ENCODE measurements around the gene HSD17B13.
"Not testable (repeated sequence)": the region's sequence is repeated elsewhere in the genome, so short reads cannot be mapped to it uniquely, and the experiment has no call there.

Gene HSD17B13, protein sequence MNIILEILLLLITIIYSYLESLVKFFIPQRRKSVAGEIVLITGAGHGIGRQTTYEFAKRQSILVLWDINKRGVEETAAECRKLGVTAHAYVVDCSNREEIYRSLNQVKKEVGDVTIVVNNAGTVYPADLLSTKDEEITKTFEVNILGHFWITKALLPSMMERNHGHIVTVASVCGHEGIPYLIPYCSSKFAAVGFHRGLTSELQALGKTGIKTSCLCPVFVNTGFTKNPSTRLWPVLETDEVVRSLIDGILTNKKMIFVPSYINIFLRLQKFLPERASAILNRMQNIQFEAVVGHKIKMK

DNA sequence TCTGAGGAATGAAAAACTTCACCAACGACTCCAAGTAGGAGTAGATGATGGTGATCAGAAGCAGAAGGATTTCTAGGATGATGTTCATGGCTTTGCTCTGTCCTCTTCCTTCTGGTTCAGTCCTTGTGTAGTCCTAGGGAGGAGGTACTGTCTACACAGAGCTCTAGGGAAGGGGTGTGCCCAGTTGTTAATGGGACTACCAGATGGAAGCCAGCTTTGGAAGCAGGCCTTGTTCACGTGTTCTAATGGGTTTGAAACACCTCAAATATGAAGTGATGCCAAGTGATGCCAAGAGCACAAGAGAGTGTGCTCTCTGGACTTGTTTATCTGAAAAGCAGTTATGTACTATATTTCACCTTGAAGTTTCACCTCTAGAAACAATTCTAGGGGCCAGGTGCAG is at the start of gene HSD17B13:
Gene HSD17B13 (minus strand): TSS at position 129 of the 400 bp plus-strand sequence. CDS start 41 bp downstream, at position 88.
- no peak for DNase-seq

DNA sequence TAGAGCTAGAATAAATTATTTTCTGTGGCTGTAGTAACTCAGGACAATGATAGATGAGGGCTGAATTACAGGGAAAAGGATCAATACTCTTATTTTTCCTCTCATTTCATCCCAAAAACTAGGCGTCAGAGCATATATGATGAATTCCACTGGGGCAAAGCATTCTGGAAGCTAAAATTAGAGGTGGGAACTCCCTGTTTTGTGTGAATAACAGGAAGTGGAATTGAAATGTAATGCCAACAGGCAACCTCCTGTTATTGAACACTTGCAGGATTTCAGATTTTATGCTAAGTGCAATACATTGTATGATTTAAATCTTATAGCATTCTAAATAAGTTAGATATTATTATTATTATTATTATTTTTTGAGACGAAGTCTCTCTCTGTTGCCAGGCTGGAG is 47.4 kb upstream of the HSD17B13 start:
- no peak for DNase-seq

DNA sequence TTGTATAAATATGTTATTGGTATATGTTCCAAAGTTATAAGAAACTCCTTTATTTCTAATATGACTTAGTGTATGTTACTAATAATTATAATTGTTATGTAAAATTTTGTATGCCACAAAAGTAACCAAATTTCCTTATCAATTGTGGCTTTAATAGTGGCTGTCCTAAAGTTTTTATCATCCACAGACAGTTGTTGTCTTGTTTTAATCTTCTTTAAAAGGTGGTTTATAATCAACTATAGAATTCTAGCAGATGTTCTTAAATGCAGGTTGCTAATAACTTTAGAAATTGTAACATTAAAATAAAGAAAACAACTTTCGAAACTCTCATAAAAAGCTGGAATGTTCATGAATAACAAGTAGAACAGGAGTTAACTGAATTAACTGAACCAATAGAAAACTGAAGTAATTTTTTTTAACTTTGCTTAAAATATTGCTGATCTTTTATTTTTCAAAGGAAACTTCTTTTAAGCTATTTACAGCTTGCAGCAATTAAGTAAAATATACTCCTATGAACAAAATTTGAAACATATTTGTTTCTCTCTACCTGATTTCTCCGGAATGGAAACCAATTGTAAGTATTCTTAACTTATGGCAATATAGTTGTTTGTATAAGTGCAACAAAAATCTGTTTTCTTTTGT is 44.0 kb upstream of the HSD17B13 start:
- no peak for DNase-seq

DNA sequence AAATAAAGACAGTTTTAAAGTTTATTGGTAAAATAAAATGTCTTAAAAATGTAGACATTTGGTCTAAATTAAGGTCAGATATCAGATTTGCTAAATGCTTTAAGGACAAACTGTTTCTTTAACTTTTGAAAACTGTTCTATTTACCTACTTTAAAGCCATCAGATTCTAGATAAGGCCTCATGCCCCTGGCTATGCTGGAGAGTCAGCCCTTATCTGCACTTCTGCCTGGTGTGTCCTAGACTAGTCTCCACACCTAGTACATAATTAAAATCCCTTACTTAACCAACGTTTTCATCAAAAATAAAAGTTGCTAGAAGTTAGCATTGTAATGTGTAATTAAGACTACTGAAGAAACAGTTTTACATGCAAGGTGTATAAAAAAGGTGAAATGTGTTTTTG is 42.7 kb upstream of the HSD17B13 start:
- DNase-seq: no peak

DNA sequence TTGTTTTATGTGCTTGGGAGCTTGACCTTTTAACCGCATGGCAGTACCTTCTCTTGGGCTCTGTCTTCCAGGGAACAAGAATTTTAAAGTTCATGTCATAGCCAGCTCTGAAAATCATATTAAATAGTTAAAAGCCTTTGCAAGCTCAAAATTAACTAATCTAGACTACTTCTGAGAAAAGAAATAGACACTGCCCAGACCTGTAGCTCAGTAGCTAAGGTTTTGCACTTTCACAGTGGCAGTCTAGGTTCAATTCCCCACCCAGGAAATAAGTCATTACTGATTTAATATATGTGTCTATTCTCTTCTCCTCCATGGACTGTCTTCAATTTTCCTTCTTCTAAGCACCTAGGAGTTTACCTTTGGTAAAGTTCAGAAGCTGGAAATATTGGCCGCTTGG is 40.9 kb upstream of the HSD17B13 start:
- DNase-seq: no peak

DNA sequence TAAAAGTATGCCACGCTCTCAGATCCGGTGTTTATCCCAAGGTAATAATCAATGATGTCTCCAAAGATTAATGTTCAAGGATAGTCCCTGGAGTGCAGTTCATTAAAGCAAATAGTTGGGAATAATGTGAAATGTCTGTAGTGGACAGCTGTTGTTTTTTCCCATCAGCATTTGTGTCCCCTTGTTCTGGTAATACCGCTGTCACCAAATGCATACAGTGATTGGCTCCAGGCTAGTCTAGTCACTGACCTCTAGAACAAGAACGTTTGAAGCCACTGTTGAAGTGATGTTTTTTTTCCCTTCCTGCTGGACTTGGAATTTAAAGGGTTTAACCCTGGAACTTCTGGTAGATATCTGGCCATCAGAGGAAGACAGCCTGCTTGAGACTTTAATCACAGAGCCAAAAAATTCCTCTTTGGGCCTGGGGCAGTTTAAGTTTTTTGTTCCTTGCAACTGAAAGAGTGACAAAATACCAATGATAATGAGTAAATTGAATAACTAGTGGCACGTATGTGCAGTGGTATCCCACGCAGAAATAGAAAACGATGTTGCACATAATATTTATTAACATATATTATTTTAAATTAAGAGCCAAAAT is 37.8 kb upstream of the HSD17B13 start:
- no peak for DNase-seq

DNA sequence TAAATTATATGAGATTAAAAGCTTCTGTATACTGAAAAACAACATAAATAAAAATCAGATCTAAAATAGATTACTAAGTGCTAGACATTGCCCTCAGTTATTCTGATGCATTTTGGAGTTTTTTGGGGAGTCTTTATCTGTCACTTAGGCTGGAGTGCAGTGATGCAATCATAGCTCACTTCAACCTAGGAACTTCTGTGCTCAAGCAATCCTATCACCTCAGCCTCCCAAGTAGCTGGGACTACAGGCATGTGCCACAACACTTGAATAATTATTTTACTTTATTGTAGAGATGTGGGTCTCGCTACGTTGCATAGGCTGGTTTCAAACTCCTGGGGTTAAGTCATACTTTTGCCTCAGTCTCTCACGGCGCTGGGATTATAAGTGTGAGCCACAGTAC is 36.6 kb upstream of the HSD17B13 start:
- no peak for DNase-seq

DNA sequence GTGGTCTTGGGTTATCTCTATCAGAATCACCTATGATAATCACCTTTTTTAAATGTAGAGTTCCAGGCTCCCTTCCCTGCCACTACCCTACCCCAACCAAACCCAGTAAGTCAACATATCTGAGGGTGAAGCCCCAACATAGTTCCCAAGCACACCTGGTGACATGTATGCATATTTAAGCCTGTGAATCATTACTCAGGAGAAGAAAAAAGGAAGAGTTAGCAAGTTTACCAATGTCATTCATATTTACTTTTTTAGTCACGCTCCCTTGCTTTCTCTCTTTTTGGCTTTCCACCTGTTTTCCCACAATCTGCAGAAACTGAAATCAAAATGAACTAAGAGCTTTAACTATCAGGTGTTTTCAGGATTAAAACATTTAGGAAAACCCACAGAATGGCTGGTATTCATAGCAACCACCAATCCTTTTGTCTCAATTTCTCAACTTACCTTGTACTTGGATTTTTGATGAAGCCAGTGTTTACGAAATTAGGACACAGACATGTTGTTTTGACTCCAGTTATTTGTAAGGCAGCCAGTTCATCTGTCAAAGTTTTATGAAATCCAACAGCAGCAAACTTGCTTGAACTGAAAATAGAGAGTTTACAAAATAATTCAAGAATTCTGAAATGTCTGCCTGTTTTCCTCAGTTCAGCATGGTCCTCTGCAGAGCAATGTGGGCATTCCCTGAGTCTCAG is 34.3 kb upstream of the HSD17B13 start:
- no peak for DNase-seq

DNA sequence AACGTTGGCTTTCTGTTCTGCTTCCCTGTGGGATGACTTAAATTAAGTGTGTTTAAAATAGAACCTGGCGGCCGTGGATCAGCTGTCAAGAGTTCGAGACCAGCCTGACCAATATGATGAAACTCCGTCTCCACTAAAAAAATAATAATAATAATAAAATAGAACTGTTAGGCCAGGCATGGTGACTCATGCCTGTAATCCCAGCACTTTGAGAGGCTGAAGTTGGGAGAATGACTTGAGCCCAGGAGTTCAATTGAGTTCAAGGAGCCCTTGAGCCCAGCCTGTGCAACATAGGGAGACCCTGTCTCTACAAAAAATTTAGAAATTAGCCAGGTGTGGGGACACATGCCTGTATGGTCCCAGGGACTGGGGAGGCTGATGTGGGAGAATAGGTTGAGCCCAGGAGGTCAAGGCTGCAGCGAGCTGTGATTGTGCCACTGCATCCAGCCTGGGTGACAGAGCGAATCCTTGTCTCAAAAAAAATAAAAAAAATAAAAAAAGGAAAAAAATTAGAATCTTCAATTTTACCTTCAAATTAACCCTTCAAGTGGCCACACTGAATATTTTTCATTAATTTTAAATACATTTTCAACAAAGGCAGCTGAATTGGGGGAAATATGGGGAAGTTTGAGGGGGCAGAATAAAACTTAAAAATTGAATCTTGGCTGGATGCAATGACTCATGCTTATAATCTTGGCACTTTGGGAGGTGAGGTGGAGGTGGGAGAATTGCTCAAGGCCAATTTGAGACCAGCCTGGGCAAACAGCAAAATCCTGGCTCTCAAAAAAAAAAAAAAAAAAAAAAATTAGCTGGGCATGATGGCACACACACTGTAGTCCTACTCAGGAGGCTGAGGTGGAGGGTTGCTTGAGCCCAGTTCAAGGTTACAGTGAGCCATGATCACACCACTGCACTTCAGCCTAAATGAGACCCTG is 31.8 kb upstream of the HSD17B13 start:
- DNase-seq: no peak

DNA sequence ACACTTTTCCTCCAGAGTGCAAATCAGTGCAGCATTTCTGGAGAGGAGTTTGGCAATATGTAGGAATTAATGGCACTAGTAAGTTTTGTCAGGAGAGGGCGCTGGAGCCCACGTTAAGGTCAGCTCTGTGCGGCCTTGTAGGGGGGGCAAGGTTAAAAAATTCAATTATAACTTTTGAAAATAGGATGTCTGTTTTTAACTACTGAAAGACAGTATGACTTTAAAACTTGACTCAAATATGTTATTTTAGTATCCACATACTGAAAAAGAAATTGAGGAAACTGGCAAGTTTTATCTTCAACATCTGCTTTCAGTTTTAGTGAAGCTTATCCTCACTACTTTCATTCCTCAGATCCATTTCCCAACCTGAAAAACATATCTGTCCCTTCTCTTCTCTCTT is 30.9 kb upstream of the HSD17B13 start:
- peak; percentile 7 to 37 (median 16) for DNase-seq

DNA sequence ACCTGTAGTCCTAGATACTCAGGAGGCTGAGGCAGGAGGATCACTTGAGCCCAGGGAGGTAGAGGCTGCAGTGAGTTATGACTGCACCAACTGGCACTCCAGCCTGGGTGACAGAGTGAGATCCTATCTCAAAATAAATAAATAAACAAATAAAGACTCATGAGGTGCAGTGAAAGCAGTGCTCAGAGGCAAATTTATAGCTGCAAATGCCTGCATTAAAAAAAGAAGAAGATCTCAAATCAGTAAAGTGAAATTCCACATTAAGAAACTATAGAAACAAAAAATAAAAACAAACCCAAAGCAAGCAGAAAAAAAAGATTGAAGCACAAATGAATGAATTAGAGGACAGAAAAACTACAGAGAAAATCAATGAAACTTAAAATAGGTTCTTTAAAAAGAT is 22.5 kb upstream of the HSD17B13 start:
- no peak for DNase-seq

DNA sequence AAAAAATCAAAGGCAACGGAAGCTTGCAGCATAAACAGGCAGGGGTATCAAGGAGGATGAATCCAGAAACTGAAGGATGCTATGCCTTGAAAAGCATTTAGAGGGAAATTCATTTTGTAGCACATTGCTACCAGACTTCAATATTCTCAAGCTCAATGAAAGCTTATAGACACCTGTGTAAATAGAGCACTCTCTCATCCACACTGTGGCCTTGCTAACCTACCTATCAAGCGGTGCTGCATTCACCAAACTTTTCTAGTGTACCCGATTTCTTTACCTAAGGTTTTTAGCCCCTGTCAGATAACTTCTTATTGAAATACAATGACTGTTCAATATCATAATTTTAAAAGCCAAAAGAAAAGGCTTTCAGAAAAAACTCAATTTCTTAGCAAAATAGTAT is 20.2 kb upstream of the HSD17B13 start:
- peak in 1 of 3 experiments; percentile 8 for DNase-seq

DNA sequence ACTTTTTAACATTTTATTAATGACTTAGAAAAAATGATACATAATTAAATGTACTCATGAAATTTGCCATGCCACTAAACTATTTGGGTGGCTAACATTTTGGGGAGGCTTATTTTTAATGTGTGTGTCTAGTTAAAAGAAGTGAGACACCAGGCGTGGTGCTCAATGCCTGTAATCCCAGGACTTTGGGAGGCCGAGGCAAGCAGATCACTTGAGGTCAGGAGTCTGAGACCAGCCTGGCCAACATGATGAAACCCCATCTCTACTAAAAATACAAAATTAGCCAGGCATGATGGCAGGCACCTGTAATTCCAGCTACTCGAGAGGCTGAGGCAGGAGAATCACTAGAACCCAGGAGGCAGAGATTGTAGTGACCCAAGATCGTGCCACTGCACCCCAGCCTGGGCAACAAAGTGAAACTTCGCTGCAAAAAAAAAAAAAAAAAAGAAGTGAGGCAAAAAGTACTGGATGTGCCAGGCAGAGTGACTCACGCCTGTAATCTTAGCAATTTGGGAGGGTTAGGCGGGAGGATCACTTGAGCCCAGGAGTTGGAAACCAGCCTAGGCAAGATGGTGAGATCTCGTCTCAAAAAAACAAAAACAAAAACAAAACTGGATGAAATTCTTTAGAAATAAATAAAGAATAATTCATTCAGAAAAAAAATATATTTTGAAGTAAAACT is 19.4 kb upstream of the HSD17B13 start:
- DNase-seq: not testable (repeated sequence)

DNA sequence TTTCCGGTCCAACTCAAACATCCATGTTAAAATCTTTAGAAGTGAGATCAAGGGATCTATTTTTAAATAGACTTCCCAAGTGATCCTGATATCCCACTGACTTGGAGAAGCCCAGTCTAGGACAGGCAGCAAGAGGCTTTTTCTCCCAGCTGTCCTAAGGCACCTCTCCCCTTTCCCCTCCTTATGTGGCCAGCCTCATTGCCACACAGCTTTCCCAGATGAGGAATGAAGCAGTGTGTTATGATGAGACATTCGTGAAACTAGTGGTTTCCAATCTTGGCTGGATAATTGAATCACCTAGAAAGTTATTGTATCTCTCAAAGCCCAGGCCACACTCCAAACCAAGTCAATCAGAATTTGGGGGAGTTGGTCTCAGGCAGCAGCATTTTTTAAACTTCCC is 16.8 kb upstream of the HSD17B13 start:
- no peak for DNase-seq

DNA sequence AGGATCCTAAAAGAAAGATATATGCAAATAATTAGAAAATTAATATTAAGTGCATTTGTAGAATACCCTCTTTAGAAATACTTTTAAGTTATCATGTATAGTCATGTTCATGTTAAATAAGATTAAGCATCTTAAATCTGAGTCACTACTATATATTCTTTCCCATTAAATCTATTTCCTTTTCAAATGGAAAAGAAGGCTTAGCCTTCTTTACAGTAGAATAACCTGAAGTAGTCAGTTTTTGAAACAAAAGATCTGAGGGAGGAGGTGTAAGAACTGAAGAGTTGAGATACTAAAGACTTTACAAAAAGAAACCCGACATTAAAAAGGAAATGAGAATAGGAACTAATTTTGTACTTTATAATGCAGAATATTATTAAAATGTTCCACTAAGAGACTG is 14.7 kb upstream of the HSD17B13 start:
- no peak for DNase-seq

DNA sequence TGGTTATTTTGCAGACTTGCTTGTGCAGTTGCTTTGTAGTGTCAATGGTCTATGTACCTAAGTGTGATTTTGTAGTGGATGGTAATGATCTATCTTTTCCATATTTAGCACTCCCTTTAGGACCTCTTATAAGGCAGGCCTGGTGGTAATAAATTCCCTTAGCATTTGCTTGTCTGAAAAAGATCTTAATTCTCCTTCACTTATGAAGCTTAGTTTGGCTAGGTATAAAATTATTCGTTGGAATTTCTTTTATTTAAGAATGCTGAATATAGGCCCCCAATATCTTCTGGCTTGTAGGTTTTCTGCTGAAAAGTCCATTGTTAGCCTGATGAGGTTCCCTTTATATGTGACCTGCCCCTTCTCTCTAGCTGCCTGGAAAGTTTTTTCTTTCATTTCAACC is 10.6 kb upstream of the HSD17B13 start:
- no peak for DNase-seq

DNA sequence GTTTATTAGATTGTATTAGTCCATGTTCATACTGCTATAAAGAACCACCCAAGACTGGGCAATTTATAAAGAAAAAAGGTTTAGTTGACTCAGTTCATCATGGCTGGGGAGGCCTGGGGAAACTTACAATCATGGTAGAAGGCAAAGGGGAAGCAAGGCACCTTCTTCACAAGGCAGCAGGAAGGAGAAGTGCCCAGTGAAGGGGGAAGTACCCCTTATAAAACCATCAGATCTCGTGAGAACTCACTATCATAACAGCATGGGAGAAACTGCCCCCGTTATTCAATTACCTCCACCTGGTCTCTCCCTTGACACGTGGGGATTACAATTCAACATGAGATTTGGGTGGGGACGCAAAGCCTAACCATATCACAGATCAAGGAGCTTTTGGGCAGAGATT is 8.1 kb upstream of the HSD17B13 start:
- no peak for DNase-seq

DNA sequence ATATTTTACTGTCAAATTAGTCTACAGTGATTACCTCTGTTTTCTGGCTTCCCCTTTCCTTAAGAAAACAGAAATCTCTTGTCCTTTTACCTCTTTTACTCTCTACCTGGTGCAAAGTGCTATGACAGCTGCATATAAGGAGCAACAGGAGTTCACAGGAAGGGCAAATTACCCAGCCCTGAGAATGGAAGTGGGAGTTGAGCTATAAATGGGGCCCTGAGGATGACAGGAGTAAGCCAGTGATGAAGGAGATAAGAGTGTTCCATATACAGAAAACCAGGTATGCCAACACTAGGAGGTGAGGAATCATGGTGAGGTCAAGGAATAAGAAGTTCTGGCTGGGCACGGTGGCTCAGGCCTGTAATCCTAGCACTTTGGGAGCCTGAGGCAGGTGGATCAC is 4.5 kb upstream of the HSD17B13 start:
- DNase-seq: peak in 1 of 3 experiments; percentile 6

DNA sequence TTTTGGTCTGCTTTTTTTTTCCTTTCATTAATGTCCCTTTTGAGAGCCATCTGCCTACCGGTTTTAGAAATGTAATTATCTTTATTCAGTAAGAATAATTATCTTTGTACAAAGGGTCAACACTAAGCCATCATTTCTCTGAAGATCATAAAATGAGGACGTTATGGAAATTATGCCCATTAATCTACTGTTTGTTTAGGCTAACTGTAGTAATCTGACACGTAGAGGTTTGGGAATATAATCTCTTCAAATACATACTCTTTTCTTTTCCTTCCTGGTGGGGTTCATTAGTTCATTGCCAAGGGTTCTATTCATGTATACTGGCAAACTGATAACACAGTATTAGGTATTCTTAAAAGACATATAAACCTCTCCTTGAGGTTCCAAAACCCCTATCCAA is 3.8 kb upstream of the HSD17B13 start:
- DNase-seq: peak in 1 of 3 experiments; percentile 67

DNA sequence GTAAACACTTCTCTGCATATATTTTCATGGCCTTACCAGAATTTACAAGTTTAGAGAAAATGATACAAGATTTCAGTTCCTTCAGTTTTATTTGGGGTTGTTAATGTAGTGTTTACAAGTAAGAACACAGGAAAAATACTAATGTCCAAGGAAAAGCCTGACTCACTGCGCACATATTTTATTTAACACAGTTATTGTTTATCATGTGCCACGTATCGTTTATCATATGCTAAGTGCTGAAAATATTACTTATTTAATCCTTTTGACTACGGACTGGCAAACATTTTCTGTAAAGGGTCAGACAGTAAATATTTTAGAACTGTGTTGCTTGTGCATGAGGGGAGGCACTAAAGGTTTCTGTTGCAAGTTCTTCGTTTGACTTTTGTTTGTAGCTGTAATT is 794 bp downstream of the HSD17B13 start:
- no peak for DNase-seq

DNA sequence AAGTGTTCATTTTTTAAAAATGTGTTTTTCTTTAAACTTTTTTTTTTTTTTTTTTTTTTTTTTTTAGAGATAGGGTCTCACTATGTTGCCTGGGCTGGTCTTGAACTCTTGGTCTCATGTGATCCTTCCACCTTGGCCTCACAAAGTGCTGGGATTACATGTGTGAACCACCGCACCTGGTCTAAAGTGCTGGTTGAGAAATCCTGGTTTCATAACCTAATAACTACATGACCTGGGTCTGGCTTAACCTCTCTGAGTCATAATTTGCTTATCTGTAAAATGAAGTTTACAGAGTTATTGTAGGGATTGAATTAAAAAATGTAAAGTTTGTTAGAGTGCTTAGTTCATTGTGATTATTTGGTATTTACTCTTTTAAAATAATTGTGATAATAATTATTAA is 5.2 kb downstream of the HSD17B13 start:
- no peak for DNase-seq

DNA sequence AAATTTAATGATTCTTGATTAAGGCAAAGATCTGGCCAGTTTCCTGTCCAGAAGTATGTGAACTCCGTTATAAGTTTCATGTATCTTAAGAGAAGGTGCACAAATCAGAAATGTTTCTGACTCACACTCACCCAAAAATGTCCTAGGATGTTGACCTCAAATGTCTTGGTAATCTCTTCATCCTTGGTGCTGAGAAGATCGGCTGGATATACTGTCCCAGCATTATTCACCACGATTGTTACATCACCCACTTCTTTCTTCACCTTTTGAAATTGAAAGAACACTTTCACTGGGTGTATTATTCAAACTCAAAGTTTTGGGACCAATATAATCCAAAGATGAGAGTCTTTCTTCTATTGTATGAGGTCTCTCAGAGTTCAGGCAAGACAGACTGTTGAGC is 5.7 kb downstream of the HSD17B13 start:
- no peak for DNase-seq
